Keratinocyte (primary cell): ENCODE data around the gene PNMA6E.

Source experiments
- EZH2 ChIP-seq: IDR thresholded peaks from one replicate; pipeline ENCODE4 v1.6.1; 2012; ENCODE audit warnings: inconsistent platforms, mild to moderate bottlenecking, low read length, moderate library complexity
- TF ChIP-seq, protein P1 (sequence below), 3 experiments: IDR thresholded peaks in 1 of 3; conservative IDR thresholded peaks in 1 of 3; optimal IDR thresholded peaks in 1 of 3; 2 replicates in 2 of 3; 3 replicates in 1 of 3; pipeline versions ENCODE3 to v1.5.1; 2011; ENCODE audit warnings: low read length in 3 of 3, mild to moderate bottlenecking in 3 of 3, moderate library complexity in 2 of 3, control low read depth in 1 of 3, inconsistent platforms in 1 of 3; ENCODE audit not compliant: insufficient read depth in 2 of 3; ENCODE audit errors: extremely low read depth in 1 of 3

DNA sequence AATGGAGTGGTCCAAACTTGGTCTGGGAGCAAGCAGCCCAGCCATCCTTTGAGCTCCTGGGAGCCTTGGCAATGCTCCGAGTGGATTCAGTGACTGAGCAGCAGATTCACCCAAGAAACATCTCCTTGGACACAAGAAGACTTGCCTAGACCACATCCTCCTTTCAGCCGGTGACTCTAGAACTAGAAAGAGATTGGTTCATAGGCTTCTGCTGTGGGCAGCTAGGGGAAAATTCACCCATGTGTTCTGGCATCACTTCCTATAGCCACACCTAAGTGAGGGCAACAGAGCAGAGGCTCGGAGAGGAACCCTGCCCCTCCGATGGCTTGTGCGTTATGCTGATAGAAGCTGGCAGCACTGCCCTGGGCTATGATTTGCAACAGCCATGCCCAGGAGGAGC, 51.2 kb downstream of the PNMA6E start:
- TF ChIP-seq, protein P1, sequence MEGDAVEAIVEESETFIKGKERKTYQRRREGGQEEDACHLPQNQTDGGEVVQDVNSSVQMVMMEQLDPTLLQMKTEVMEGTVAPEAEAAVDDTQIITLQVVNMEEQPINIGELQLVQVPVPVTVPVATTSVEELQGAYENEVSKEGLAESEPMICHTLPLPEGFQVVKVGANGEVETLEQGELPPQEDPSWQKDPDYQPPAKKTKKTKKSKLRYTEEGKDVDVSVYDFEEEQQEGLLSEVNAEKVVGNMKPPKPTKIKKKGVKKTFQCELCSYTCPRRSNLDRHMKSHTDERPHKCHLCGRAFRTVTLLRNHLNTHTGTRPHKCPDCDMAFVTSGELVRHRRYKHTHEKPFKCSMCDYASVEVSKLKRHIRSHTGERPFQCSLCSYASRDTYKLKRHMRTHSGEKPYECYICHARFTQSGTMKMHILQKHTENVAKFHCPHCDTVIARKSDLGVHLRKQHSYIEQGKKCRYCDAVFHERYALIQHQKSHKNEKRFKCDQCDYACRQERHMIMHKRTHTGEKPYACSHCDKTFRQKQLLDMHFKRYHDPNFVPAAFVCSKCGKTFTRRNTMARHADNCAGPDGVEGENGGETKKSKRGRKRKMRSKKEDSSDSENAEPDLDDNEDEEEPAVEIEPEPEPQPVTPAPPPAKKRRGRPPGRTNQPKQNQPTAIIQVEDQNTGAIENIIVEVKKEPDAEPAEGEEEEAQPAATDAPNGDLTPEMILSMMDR (optimal IDR thresholded peaks at IDR 0.05 in 1 of 3, IDR thresholded peaks at IDR 0.05 in 1 of 3, conservative IDR thresholded peaks at IDR 0.05 in 1 of 3; ENCODE audit: extremely low read depth in 1 of 3, insufficient read depth in 2 of 3, low read length in 3 of 3), result no peak
- no peak for TF ChIP-seq EZH2
